Glomerular endothelial cell (primary cell): Measurements from ENCODE around the gene AMH. TPM values are rescaled to one million over a fixed set of nuclear protein-coding genes. Genes with fewer than 3 reads are reported as not detected.

Experiments
- DNase-seq: peaks from one replicate; pipeline ENCODE4 v3.0.0-alpha.2; 2011; ENCODE audit warnings: low read depth, low spot score; ENCODE audit errors: extremely low read depth
- total RNA-seq: library from RNA; depleted of rRNA; stranded (reverse); fragments of >200 nt; gene quantifications from 2 replicates; pipeline ENCODE4 v1.2.3, GENCODE V29; 2015

AMH gene
- total RNA-seq, 1 donor from 2014 or later = 2.1 TPM

GRCh38 chr19:2282862-2283237 lies 33.7 kb downstream of the AMH start:
- DNase-seq = no peak

- DNase-seq = no peak
Measured at GRCh38 chr19:2283835-2284507, 34.8 kb downstream of the AMH start.

GRCh38 chr19:2286402-2287140 lies 37.4 kb downstream of the AMH start:
- DNase-seq = no peak

GRCh38 chr19:2287585-2288337 lies 38.6 kb downstream of the AMH start:
- no peak for DNase-seq

GRCh38 chr19:2288338-2288817 lies 39.3 kb downstream of the AMH start:
- DNase-seq = no peak

- DNase-seq = no peak
Measured at GRCh38 chr19:2288818-2289713, 39.9 kb downstream of the AMH start.

- no peak for DNase-seq
Measured at GRCh38 chr19:2289714-2290435, 40.8 kb downstream of the AMH start.

- DNase-seq = no peak
Measured at GRCh38 chr19:2290441-2291184, 41.5 kb downstream of the AMH start.

GRCh38 chr19:2291185-2291751 lies 42.1 kb downstream of the AMH start:
- no peak for DNase-seq

GRCh38 chr19:2294687-2295335 lies 45.7 kb downstream of the AMH start:
- DNase-seq = no peak

GRCh38 chr19:2296141-2296540 lies 47.0 kb downstream of the AMH start:
- no peak for DNase-seq

GRCh38 chr19:2300533-2300932 lies 51.4 kb downstream of the AMH start:
- DNase-seq = no peak

Other genes starting within 250 kb of the AMH start
- gene BTBD2, start 233.6 kb upstream of the AMH start, total RNA-seq = 80.6 and 82.3 TPM in 2 replicates
- 113 TPM in 2 replicates for gene MKNK2, start 198.1 kb upstream of the AMH start, total RNA-seq
- gene MOB3A, start 153.0 kb upstream of the AMH start, total RNA-seq = 60.3 and 72.4 TPM in 2 replicates
- 0.99 and 6.6 TPM in 2 replicates for gene IZUMO4, start 152.4 kb upstream of the AMH start, total RNA-seq
- 128 and 195 TPM in 2 replicates for gene AP3D1, start 97.8 kb upstream of the AMH start, total RNA-seq
- gene DOT1L, start 85.4 kb upstream of the AMH start, total RNA-seq = 10.9 and 25.5 TPM in 2 replicates
- gene PLEKHJ1, start 13.0 kb upstream of the AMH start, total RNA-seq = 68.1 and 69.8 TPM in 2 replicates
- 45.9 and 90.2 TPM in 2 replicates for gene SF3A2, start 12.5 kb upstream of the AMH start, total RNA-seq
- 0.23 and 0.48 TPM in 2 replicates for gene JSRP1, start 7.1 kb downstream of the AMH start, total RNA-seq
- 0.05 TPM in 1 of 2 replicates, not detected in the other for gene PEAK3, start 32.9 kb downstream of the AMH start, total RNA-seq
- not detected in 2 replicates for gene LINGO3, start 58.8 kb downstream of the AMH start, total RNA-seq
- 128 and 231 TPM in 2 replicates for gene LSM7, start 79.3 kb downstream of the AMH start, total RNA-seq
- 32.5 and 58.5 TPM in 2 replicates for gene SPPL2B, start 79.4 kb downstream of the AMH start, total RNA-seq
- gene TMPRSS9, start 110.9 kb downstream of the AMH start, total RNA-seq = not detected in 2 replicates
- 47.1 and 52.1 TPM in 2 replicates for gene TIMM13, start 178.3 kb downstream of the AMH start, total RNA-seq
- gene LMNB2, start 207.6 kb downstream of the AMH start, total RNA-seq = 69.7 and 83.3 TPM in 2 replicates
- gene GADD45B, start 226.8 kb downstream of the AMH start, total RNA-seq = 48.5 and 90.1 TPM in 2 replicates